Measurements from ENCODE around the gene AMFR. TPM values are rescaled to one million over a fixed set of nuclear protein-coding genes. Genes with fewer than 3 reads are reported as not detected.
A peak's percentile ranks its signal among the peaks of the same experiment; 100 is the strongest.

Gene AMFR
- total RNA-seq, 4 donors from 2014 or later = 110 to 130 (median 126) TPM

- H3K4me1 ChIP-seq = peaks cover 16% of the 10 kb centered on the region
- TF ChIP-seq CTCF (IDR thresholded peaks at IDR 0.05) (no peak), POLR2A (IDR thresholded peaks at IDR 0.05) (no peak), EP300 (IDR thresholded peaks at IDR 0.05) (no peak), POLR2AphosphoS5 (IDR thresholded peaks at IDR 0.05) (no peak)
- no peaks in the 10 kb centered on the region for H3K36me3 ChIP-seq
- H3K9me3 ChIP-seq = no peaks in the 10 kb centered on the region
- WGBS = 89% methylated on average over 16 of the region's 16 CpGs
- H3K27me3 ChIP-seq = no peaks in the 10 kb centered on the region
- H3K4me3 ChIP-seq = no peak overlapping the region
- H3K27ac ChIP-seq = no peak overlapping the region
- peak in 1 of 2 donors; percentile 46 for DNase-seq (ENCODE audit: low spot score in 2 of 2)
Observed at GRCh38 chr16:56349711-56350161, 75.6 kb downstream of the AMFR start.

- no peak overlapping the region for H3K27ac ChIP-seq
- no peaks in the 10 kb centered on the region for H3K9me3 ChIP-seq
- 94% methylated on average over 2 of the region's 2 CpGs for WGBS
- no peaks in the 10 kb centered on the region for H3K36me3 ChIP-seq
- H3K4me1 ChIP-seq = peaks cover 16% of the 10 kb centered on the region
- H3K4me3 ChIP-seq = no peak overlapping the region
- TF ChIP-seq CTCF (IDR thresholded peaks at IDR 0.05) (no peak), POLR2A (IDR thresholded peaks at IDR 0.05) (no peak), POLR2AphosphoS5 (IDR thresholded peaks at IDR 0.05) (no peak), EP300 (IDR thresholded peaks at IDR 0.05) (no peak)
- DNase-seq (ENCODE audit: low spot score in 2 of 2) = peak in 1 of 2 donors; percentile 30
- no peaks in the 10 kb centered on the region for H3K27me3 ChIP-seq
Observed at GRCh38 chr16:56349086-56349415, 76.3 kb downstream of the AMFR start.

- peak in 1 of 2 donors; percentile 60 for DNase-seq (ENCODE audit: low spot score in 2 of 2)
- Histone ChIP-seq H3K27ac (no peak overlapping the region), H3K27me3 (no peaks in the 10 kb centered on the region), H3K9me3 (no peaks in the 10 kb centered on the region), H3K36me3 (no peaks in the 10 kb centered on the region), H3K4me3 (no peak overlapping the region), H3K4me1 (peaks cover 16% of the 10 kb centered on the region)
- WGBS = 93% methylated on average over 20 of the region's 25 CpGs
- no peak for TF ChIP-seq POLR2A (IDR thresholded peaks at IDR 0.05)
- no peak for TF ChIP-seq CTCF (IDR thresholded peaks at IDR 0.05)
Observed at GRCh38 chr16:56348168-56349085, 76.9 kb downstream of the AMFR start.

- WGBS = 81% methylated on average over 11 of the region's 11 CpGs
- Histone ChIP-seq H3K4me1 (peaks cover 16% of the 10 kb centered on the region), H3K9me3 (no peaks in the 10 kb centered on the region), H3K36me3 (no peaks in the 10 kb centered on the region), H3K27ac (no peak overlapping the region), H3K27me3 (no peaks in the 10 kb centered on the region), H3K4me3 (no peak overlapping the region)
- TF ChIP-seq POLR2AphosphoS5 (IDR thresholded peaks at IDR 0.05) (no peak), POLR2A (IDR thresholded peaks at IDR 0.05) (no peak), EP300 (IDR thresholded peaks at IDR 0.05) (no peak), CTCF (IDR thresholded peaks at IDR 0.05) (no peak)
- peak in 1 of 2 donors; percentile 55 for DNase-seq (ENCODE audit: low spot score in 2 of 2)
Observed at GRCh38 chr16:56347670-56348069, 77.7 kb downstream of the AMFR start.

- no peak for TF ChIP-seq POLR2AphosphoS5 (IDR thresholded peaks at IDR 0.05)
- TF ChIP-seq POLR2A (IDR thresholded peaks at IDR 0.05) = no peak
- TF ChIP-seq CTCF (IDR thresholded peaks at IDR 0.05) = no peak
- TF ChIP-seq EP300 (IDR thresholded peaks at IDR 0.05) = no peak
- Histone ChIP-seq H3K9me3 (no peaks in the 10 kb centered on the region), H3K27me3 (no peaks in the 10 kb centered on the region), H3K4me3 (no peak overlapping the region), H3K4me1 (peaks cover 16% of the 10 kb centered on the region), H3K27ac (no peak overlapping the region), H3K36me3 (no peaks in the 10 kb centered on the region)
- peak in 1 of 2 donors; percentile 44 for DNase-seq (ENCODE audit: low spot score in 2 of 2)
- WGBS = 61% methylated on average over 4 of the region's 8 CpGs
Observed at GRCh38 chr16:56347166-56347565, 78.2 kb downstream of the AMFR start.

All from suprapubic skin (tissue), 4 donors.